SK-N-SH (cell line): ENCODE measurements around the gene KLC1. TPM values are rescaled to one million over a fixed set of nuclear protein-coding genes. Genes with fewer than 3 reads are reported as not detected.

Experiments used
- CTCF ChIA-PET: fragments of 300-600, 350-600 bp; formaldehyde crosslinking; extraction: SDS; loops from one replicate; lab custom pipeline; 2021; lab: Yijun Ruan, JAX
- POLR2A ChIA-PET: fragments of 350-600 bp; sonication (Branson Sonifier 250); formaldehyde crosslinking; extraction: SDS; loops from one replicate; lab custom pipeline; 2020; ENCODE audit warnings: antibody characterized with exemption, inconsistent platforms; lab: Yijun Ruan, JAX
- DNase-seq: peaks from one replicate; pipeline ENCODE4 v3.0.0; 2012
- H2AFZ ChIP-seq: fragments of 200-600 bp; sonication (generic); 2 replicates; pipeline ENCODE4 v1.8.1; 2016; ENCODE audit warnings: antibody characterized with exemption, mild to moderate bottlenecking, low read depth
- H3F3A ChIP-seq: fragments of 200-600 bp; sonication (generic); replicated peaks from 2 replicates; pipeline ENCODE3; 2016; ENCODE audit warnings: antibody characterized with exemption, mild to moderate bottlenecking; ENCODE audit not compliant: insufficient read depth
- H3K27ac ChIP-seq, 2 experiments: fragments of 200-500 bp in 1 of 2; fragments of 200-600 bp in 1 of 2; sonication (Bioruptor generic) in 1 of 2; sonication (generic), shearing (Covaris generic) in 1 of 2; 2 replicates each; pipeline versions ENCODE4 v1.5.1 to v1.6.1; 2014 to 2016; ENCODE audit warnings: low read depth in 2 of 2, inconsistent platforms in 1 of 2, low read length in 1 of 2, mild to moderate bottlenecking in 1 of 2, mixed read lengths in 1 of 2
- H3K27me3 ChIP-seq: fragments of 200-600 bp; sonication (generic), shearing (Covaris generic); 2 replicates; pipeline ENCODE4 v1.6.1; 2016; ENCODE audit warnings: mixed run types; ENCODE audit not compliant: insufficient read depth
- H3K36me3 ChIP-seq, 2 experiments: fragments of 200-500 bp in 1 of 2; fragments of 200-600 bp in 1 of 2; sonication (Bioruptor generic) in 1 of 2; sonication (generic) in 1 of 2; replicated peaks in 1 of 2; 2 replicates each; pipeline versions ENCODE3 to v1.5.1; 2014 to 2016; ENCODE audit warnings: low read length in 1 of 2, mild to moderate bottlenecking in 1 of 2; ENCODE audit not compliant: insufficient read depth in 2 of 2, control insufficient read depth in 1 of 2
- H3K4me1 ChIP-seq, 2 experiments: fragments of 200-500 bp in 1 of 2; fragments of 200-600 bp in 1 of 2; sonication (Bioruptor generic) in 1 of 2; sonication (generic), shearing (Covaris generic) in 1 of 2; 2 replicates each; pipeline versions ENCODE4 v1.5.1 to v1.6.1; 2014 to 2016; ENCODE audit warnings: low read depth in 1 of 2, low read length in 1 of 2, mixed run types in 1 of 2; ENCODE audit not compliant: insufficient read depth in 2 of 2, control insufficient read depth in 1 of 2
- H3K4me2 ChIP-seq: fragments of 200-600 bp; sonication (generic), shearing (Covaris generic); 2 replicates; pipeline ENCODE4 v1.6.1; 2017; ENCODE audit warnings: mixed run types
- H3K4me3 ChIP-seq, 2 experiments: fragments of 200-500 bp in 1 of 2; fragments of 200-600 bp in 1 of 2; sonication (Bioruptor generic) in 1 of 2; sonication (generic), shearing (Covaris generic) in 1 of 2; 2 replicates each; pipeline versions ENCODE4 v1.5.1 to v1.8.1; 2014 to 2016; ENCODE audit warnings: low read depth in 2 of 2, inconsistent platforms in 1 of 2, low read length in 1 of 2, mild to moderate bottlenecking in 1 of 2, mixed read lengths in 1 of 2, moderate library complexity in 1 of 2
- H3K79me2 ChIP-seq: fragments of 200-600 bp; sonication (generic); 2 replicates; pipeline ENCODE4 v1.8.1; 2017; ENCODE audit warnings: mild to moderate bottlenecking; ENCODE audit not compliant: insufficient read depth
- H3K9ac ChIP-seq: fragments of 200-600 bp; sonication (generic); 2 replicates; pipeline ENCODE4 v1.6.1; 2017; ENCODE audit warnings: mixed run types
- H3K9me2 ChIP-seq: fragments of 200-600 bp; sonication (generic); 2 replicates; pipeline ENCODE4 v1.6.1; 2017; ENCODE audit warnings: mixed run types
- H3K9me3 ChIP-seq: fragments of 200-600 bp; sonication (generic); 2 replicates; pipeline ENCODE4 v1.6.1; 2017; ENCODE audit warnings: mixed run types, mild to moderate bottlenecking, moderate library complexity
- H4K20me1 ChIP-seq: fragments of 200-600 bp; sonication (generic); 2 replicates; pipeline ENCODE4 v1.6.1; 2017; ENCODE audit warnings: mild to moderate bottlenecking, mixed run types; ENCODE audit not compliant: insufficient read depth
- CHD2 ChIP-seq: fragments of 150-350 bp; IDR thresholded peaks from 2 replicates; pipeline ENCODE4 v1.6.1; 2018; ENCODE audit warnings: low read length; ENCODE audit not compliant: partially characterized antibody
- ELF1 ChIP-seq: IDR thresholded peaks from 2 replicates; pipeline ENCODE4 v1.4.0; 2012
- EP300 ChIP-seq, 2 experiments: IDR thresholded peaks; 2 replicates each; pipeline versions ENCODE4 v1.4.0 to v1.6.1; 2012; ENCODE audit warnings: borderline replicate concordance in 1 of 2, low read depth in 1 of 2, low read length in 1 of 2
- EZH2phosphoT487 ChIP-seq: fragments of 200-600 bp; sonication (generic); IDR thresholded peaks from 2 replicates; pipeline ENCODE4 v1.6.1; 2017; ENCODE audit warnings: low read depth, mixed run types, mild to moderate bottlenecking, antibody characterized with exemption, moderate library complexity, borderline replicate concordance
- FOXJ3 ChIP-seq: sonication (generic); formaldehyde crosslinking; IDR thresholded peaks from 2 replicates; pipeline ENCODE4 v1.5.1; 2020; ENCODE audit warnings: mild to moderate bottlenecking, missing genetic modification reagents
- FOXM1 ChIP-seq: IDR thresholded peaks from 2 replicates; pipeline ENCODE4 v1.4.0; 2012; ENCODE audit warnings: low read depth, mild to moderate bottlenecking
- GABPA ChIP-seq: IDR thresholded peaks from 2 replicates; pipeline ENCODE4 v1.4.0; 2012; ENCODE audit warnings: low read depth, mild to moderate bottlenecking
- JUND ChIP-seq: IDR thresholded peaks from 2 replicates; pipeline ENCODE4 v1.4.0; 2012
- MXI1 ChIP-seq: IDR thresholded peaks from 2 replicates; pipeline ENCODE4 v1.6.1; 2012; ENCODE audit warnings: mild to moderate bottlenecking, low read depth, low read length, improper control_type of control experiment
- RAD21 ChIP-seq: IDR thresholded peaks from 2 replicates; pipeline ENCODE4 v1.6.1; 2012; ENCODE audit warnings: mild to moderate bottlenecking, low read length
- RCOR1 ChIP-seq: fragments of 150-350 bp; IDR thresholded peaks from 2 replicates; pipeline ENCODE4 v1.6.1; 2017; ENCODE audit warnings: antibody characterized with exemption, low read length
- RFX5 ChIP-seq: IDR thresholded peaks from 2 replicates; pipeline ENCODE4 v1.6.1; 2012; ENCODE audit warnings: mild to moderate bottlenecking, improper control_type of control experiment, low read length
- RXRA ChIP-seq: IDR thresholded peaks from 2 replicates; pipeline ENCODE4 v1.4.0; 2012; ENCODE audit warnings: low read depth, mild to moderate bottlenecking, borderline replicate concordance
- TCF12 ChIP-seq: IDR thresholded peaks from 2 replicates; pipeline ENCODE4 v1.4.0; 2012
- YY1 ChIP-seq: IDR thresholded peaks from 2 replicates; pipeline ENCODE4 v1.4.0; 2012; ENCODE audit warnings: low read depth, mild to moderate bottlenecking
- WGBS: methylation state at CpG from one replicate; pipeline ENCODE4 v1.1.6; 2017; ENCODE audit warnings: low lambda C conversion rate; 5-methylcytosine and 5-hydroxymethylcytosine counted together
- polyA plus RNA-seq, 3 experiments: library from polyadenylated mRNA; depleted of rRNA; stranded (reverse); fragments of >200 nt; gene quantifications; 2 replicates each; pipeline ENCODE4 v1.2.3, GENCODE V29; 2012
- TF ChIP-seq, protein P1 (sequence below): IDR thresholded peaks from 2 replicates; pipeline ENCODE4 v1.4.0; 2012; ENCODE audit warnings: low read depth
- TF ChIP-seq, protein P2 (sequence below): IDR thresholded peaks from 2 replicates; pipeline ENCODE4 v1.6.1; 2012; ENCODE audit warnings: mild to moderate bottlenecking, low read depth, low read length, moderate library complexity
- TF ChIP-seq, protein P3 (sequence below): IDR thresholded peaks from 2 replicates; pipeline ENCODE4 v1.4.0; 2012; ENCODE audit warnings: low read depth, borderline replicate concordance

KLC1 gene
- polyA plus RNA-seq, 1 of the 3 experiments (the other 2 are of a cell fraction), result 308 TPM

- Histone ChIP-seq H3K9ac (no peak overlapping the region), H3K4me1 (no peaks in the 10 kb centered on the region), H3F3A (peaks cover 14% of the 10 kb centered on the region), H3K9me2 (no peaks in the 10 kb centered on the region), H3K4me2 (no peak overlapping the region), H3K9me3 (no peaks in the 10 kb centered on the region), H4K20me1 (no peaks in the 10 kb centered on the region), H3K4me3 (no peak overlapping the region), H2AFZ (no peak overlapping the region)
- WGBS, result 93% methylated on average over 5 of the region's 6 CpGs
- no peak for DNase-seq
- TF ChIP-seq, protein P1, sequence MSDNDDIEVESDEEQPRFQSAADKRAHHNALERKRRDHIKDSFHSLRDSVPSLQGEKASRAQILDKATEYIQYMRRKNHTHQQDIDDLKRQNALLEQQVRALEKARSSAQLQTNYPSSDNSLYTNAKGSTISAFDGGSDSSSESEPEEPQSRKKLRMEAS, result no peak
- no peak for TF ChIP-seq CHD2
- TF ChIP-seq YY1, result no peak
- TF ChIP-seq RCOR1, result no peak
- no peak for TF ChIP-seq FOXJ3 (CRISPR knock-in tag)
- no peak for TF ChIP-seq MXI1
- TF ChIP-seq FOXM1, result no peak
- no peak for TF ChIP-seq TCF12
- TF ChIP-seq RFX5, result no peak
- no peak for TF ChIP-seq RAD21
- no peak for TF ChIP-seq RXRA
- no peak for TF ChIP-seq ELF1
- TF ChIP-seq EZH2phosphoT487, result no peak
- TF ChIP-seq, protein P2, sequence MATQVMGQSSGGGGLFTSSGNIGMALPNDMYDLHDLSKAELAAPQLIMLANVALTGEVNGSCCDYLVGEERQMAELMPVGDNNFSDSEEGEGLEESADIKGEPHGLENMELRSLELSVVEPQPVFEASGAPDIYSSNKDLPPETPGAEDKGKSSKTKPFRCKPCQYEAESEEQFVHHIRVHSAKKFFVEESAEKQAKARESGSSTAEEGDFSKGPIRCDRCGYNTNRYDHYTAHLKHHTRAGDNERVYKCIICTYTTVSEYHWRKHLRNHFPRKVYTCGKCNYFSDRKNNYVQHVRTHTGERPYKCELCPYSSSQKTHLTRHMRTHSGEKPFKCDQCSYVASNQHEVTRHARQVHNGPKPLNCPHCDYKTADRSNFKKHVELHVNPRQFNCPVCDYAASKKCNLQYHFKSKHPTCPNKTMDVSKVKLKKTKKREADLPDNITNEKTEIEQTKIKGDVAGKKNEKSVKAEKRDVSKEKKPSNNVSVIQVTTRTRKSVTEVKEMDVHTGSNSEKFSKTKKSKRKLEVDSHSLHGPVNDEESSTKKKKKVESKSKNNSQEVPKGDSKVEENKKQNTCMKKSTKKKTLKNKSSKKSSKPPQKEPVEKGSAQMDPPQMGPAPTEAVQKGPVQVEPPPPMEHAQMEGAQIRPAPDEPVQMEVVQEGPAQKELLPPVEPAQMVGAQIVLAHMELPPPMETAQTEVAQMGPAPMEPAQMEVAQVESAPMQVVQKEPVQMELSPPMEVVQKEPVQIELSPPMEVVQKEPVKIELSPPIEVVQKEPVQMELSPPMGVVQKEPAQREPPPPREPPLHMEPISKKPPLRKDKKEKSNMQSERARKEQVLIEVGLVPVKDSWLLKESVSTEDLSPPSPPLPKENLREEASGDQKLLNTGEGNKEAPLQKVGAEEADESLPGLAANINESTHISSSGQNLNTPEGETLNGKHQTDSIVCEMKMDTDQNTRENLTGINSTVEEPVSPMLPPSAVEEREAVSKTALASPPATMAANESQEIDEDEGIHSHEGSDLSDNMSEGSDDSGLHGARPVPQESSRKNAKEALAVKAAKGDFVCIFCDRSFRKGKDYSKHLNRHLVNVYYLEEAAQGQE, result no peak
- TF ChIP-seq, all 33 proteins: peak for 0
- H3K27me3 ChIP-seq, result no peaks in the 10 kb centered on the region
- CTCF ChIA-PET, result interaction anchor here (0.9 kb wide), 1 partner anchor 11 kb away, joined by 3 read pairs; no protein-coding TSS in a partner anchor
- H3K36me3 ChIP-seq, result peaks cover 78 to 81% of the 10 kb centered on the region in 2 experiments
- POLR2A ChIA-PET, result no interaction called here
- peaks cover 72% of the 10 kb centered on the region for H3K79me2 ChIP-seq
- H3K27ac ChIP-seq, result no peak overlapping the region; a peak in 1 of 4 replicates
Measured at GRCh38 chr14:103684471-103684870, 55.5 kb downstream of the KLC1 start.

DNA sequence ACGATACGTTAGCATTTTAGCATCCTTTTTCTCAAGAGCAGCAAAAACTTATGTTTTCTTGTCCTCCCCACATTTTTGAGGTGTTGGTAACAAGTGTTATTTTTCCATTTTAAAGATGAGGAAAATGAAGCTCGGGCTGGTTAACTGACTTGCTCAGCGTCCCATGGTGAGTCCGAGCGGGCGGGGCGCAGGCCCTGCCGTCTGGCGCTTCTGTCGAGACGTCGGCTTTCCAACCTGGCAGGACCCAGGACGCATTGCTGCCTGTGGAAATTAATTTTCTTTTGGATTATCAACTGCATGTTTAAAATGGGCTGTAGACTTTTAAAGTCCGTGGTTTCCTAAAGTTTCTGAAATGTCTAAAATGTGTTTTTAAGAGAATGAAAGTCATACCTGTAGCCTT, 55.9 kb downstream of the KLC1 start:
- Histone ChIP-seq H3K9ac (no peak overlapping the region), H4K20me1 (no peaks in the 10 kb centered on the region), H3K27ac (no peak overlapping the region), H3K4me3 (no peak overlapping the region), H3K4me2 (no peak overlapping the region), H2AFZ (no peak overlapping the region), H3K36me3 (peaks cover 74 to 77% of the 10 kb centered on the region in 2 experiments), H3K27me3 (no peaks in the 10 kb centered on the region), H3K9me2 (no peaks in the 10 kb centered on the region), H3F3A (peaks cover 14% of the 10 kb centered on the region), H3K79me2 (peaks cover 72% of the 10 kb centered on the region), H3K4me1 (no peaks in the 10 kb centered on the region), H3K9me3 (no peaks in the 10 kb centered on the region)
- DNase-seq, result no peak
- 93% methylated on average over 15 of the region's 15 CpGs for WGBS
- ChIA-PET CTCF (interaction anchor here (0.9 kb wide), 1 partner anchor 11 kb away, joined by 3 read pairs; no protein-coding TSS in a partner anchor), POLR2A (no interaction called here)
- TF ChIP-seq, protein P2, result no peak
- TF ChIP-seq RCOR1 (no peak), EP300 (IDR thresholded peaks at IDR 0.05; ENCODE audit: borderline replicate concordance in 1 of 2, low read depth in 1 of 2, low read length in 1 of 2) (no peak), JUND (no peak), YY1 (no peak), GABPA (no peak)
- TF ChIP-seq, protein P3, sequence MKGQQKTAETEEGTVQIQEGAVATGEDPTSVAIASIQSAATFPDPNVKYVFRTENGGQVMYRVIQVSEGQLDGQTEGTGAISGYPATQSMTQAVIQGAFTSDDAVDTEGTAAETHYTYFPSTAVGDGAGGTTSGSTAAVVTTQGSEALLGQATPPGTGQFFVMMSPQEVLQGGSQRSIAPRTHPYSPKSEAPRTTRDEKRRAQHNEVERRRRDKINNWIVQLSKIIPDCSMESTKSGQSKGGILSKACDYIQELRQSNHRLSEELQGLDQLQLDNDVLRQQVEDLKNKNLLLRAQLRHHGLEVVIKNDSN, result no peak
